BE2C (cell line): Measurements from ENCODE around the gene CAPN7.

Experiments used
- DNase-seq: peaks from one replicate; pipeline ENCODE4 v3.0.0-alpha.2; 2020
- H3K27me3 ChIP-seq: fragments of 250-450 bp; sonication (Bioruptor Pico); 2 replicates; pipeline ENCODE4 v1.5.1; 2020; ENCODE audit warnings: mild to moderate bottlenecking
- H3K36me3 ChIP-seq: fragments of 250-450 bp; sonication (Bioruptor Pico); 2 replicates; pipeline ENCODE4 v1.5.1; 2020; ENCODE audit warnings: mild to moderate bottlenecking
- H3K4me1 ChIP-seq: fragments of 250-450 bp; sonication (Bioruptor Pico); 2 replicates; pipeline ENCODE4 v1.5.1; 2020
- H3K4me3 ChIP-seq: 2 replicates; pipeline ENCODE4 v1.5.1; 2011; ENCODE audit warnings: low read depth, low read length
- H3K9me3 ChIP-seq: fragments of 250-450 bp; sonication (Bioruptor Pico); 2 replicates; pipeline ENCODE4 v1.5.1; 2020
- CTCF ChIP-seq: IDR thresholded peaks from 2 replicates; pipeline ENCODE4 v1.5.1; 2012; ENCODE audit warnings: mild to moderate bottlenecking, low read depth, low read length

The CAPN7 gene

DNA sequence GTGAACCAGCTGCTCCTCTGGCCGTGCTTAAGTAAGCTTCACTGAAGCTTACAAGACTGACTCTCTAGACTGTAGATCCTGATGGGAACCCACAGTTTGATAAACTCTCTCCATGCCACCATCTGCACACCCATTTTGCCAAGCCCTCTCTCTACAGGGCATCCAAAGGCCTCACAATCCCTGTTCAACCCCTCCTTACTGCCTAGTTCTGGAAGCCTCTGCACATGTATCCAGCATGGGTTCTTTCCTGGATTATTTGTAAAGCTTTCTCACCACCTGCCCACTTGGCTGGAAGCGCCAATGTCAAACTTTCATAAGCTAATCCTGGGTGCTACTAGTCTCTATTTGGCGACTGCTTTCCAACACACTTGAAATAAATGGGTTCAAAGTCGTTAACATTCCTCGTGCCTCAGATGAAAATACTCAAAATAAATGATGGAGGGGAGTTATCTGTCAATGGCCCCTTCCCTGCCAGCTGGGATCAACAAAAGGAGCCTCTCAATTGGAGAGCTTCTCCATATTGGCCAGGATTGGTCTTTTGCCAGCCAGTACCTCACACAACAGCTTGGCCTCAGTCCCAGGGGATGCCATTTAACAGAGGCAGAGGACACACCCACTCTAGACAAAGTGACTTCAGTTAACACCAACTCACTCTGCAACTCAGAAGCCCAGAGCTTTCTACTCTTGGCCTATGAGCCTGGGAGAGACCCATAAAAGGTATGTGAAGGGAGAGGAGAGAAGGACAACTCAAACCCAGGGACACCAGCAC lies 78.3 kb downstream of the CAPN7 start:
- H3K4me1 ChIP-seq = no peaks in the 10 kb centered on the region
- DNase-seq = peak; percentile 49
- TF ChIP-seq CTCF = no peak
- no peaks in the 10 kb centered on the region for H3K36me3 ChIP-seq
- H3K27me3 ChIP-seq = no peaks in the 10 kb centered on the region
- no peaks in the 10 kb centered on the region for H3K9me3 ChIP-seq
- no peak overlapping the region for H3K4me3 ChIP-seq

GRCh38 chr3:15286022-15286421 lies 80.0 kb downstream of the CAPN7 start:
- H3K27me3 ChIP-seq = no peaks in the 10 kb centered on the region
- no peak overlapping the region for H3K4me3 ChIP-seq
- DNase-seq = no peak
- H3K4me1 ChIP-seq = no peaks in the 10 kb centered on the region
- no peak for TF ChIP-seq CTCF
- no peaks in the 10 kb centered on the region for H3K36me3 ChIP-seq
- H3K9me3 ChIP-seq = no peaks in the 10 kb centered on the region

DNA sequence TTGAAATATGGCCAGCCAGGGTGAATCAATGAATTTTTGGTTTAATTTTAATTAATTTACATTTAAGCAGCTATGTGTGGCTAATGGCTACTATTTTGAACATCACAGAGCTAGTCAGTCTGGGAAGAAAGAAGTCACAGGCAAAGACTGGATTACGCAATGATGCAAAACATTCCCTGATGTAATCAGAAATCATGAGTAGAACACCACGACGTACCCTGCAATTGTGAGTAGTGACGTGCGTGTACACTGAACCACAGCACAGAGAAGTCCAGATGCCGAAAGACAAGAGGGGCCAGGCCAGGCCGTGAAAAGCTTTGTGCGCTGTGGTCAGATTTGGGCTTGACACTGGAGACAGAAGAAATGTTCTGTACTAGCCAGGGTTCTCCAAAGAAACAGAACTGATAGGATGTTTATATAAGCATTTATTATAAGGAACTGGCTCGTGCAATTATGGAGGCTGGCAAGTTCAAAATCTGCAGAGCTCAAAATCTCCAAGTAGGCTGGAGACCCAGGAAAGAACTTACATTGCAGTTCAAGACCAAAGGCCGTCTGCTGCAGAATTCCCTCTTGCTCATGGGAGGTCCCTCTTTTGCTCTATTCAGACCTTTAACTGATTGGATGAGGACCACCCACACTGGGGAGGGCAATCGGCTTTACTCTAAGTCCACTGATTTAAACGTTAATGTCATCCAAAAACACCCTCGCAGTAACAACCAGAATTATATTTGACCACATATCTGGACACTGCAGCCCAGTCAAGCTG lies 81.7 kb downstream of the CAPN7 start:
- no peaks in the 10 kb centered on the region for H3K9me3 ChIP-seq
- no peak for TF ChIP-seq CTCF
- no peak for DNase-seq

GRCh38 chr3:15288331-15289035 lies 82.4 kb downstream of the CAPN7 start:
- DNase-seq = no peak
- Histone ChIP-seq H3K4me3 (no peak overlapping the region), H3K36me3 (no peaks in the 10 kb centered on the region), H3K9me3 (no peaks in the 10 kb centered on the region), H3K27me3 (no peaks in the 10 kb centered on the region), H3K4me1 (no peaks in the 10 kb centered on the region)
- TF ChIP-seq CTCF = no peak

More for the DNA sequence above, 81.7 kb downstream of the CAPN7 start:
- Histone ChIP-seq H3K36me3 (no peaks in the 10 kb centered on the region), H3K4me1 (no peaks in the 10 kb centered on the region), H3K4me3 (no peak overlapping the region), H3K27me3 (no peaks in the 10 kb centered on the region)

- TF ChIP-seq CTCF = no peak
- Histone ChIP-seq H3K4me1 (no peaks in the 10 kb centered on the region), H3K4me3 (no peak overlapping the region), H3K9me3 (no peaks in the 10 kb centered on the region), H3K27me3 (no peaks in the 10 kb centered on the region), H3K36me3 (no peaks in the 10 kb centered on the region)
- no peak for DNase-seq
Measured at GRCh38 chr3:15289661-15290060, 83.6 kb downstream of the CAPN7 start.
